CD4-positive, alpha-beta T cell treated with Interferon gamma for 1 hour (primary cell): ENCODE measurements around the gene KRTAP9-1.
"Not testable (repeated sequence)": the region's sequence is repeated elsewhere in the genome, so short reads cannot be mapped to it uniquely, and the experiment has no call there.

Experiments used
- DNase-seq: peaks from one replicate; pipeline ENCODE4 v3.0.0-alpha.2; 2020

The KRTAP9-1 gene, protein sequence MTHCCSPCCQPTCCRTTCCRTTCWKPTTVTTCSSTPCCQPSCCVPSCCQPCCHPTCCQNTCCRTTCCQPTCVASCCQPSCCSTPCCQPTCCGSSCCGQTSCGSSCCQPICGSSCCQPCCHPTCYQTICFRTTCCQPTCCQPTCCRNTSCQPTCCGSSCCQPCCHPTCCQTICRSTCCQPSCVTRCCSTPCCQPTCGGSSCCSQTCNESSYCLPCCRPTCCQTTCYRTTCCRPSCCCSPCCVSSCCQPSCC

DNA sequence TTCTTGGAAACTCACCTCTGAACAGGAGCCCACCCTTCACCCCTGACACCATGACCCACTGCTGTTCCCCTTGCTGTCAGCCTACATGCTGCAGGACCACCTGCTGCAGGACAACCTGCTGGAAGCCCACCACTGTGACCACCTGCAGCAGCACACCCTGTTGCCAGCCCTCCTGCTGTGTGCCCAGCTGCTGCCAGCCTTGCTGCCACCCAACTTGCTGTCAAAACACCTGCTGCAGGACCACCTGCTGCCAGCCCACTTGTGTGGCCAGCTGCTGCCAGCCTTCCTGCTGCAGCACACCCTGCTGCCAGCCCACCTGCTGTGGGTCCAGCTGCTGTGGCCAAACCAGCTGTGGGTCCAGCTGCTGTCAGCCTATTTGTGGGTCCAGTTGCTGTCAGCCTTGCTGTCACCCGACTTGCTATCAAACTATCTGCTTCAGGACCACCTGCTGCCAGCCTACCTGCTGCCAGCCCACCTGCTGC lies at the start of gene KRTAP9-1:
Gene KRTAP9-1 (plus strand): TSS at position 51 of the 482 bp plus-strand sequence. CDS start 0 bp downstream, at position 51.
- not testable (repeated sequence) for DNase-seq

DNA sequence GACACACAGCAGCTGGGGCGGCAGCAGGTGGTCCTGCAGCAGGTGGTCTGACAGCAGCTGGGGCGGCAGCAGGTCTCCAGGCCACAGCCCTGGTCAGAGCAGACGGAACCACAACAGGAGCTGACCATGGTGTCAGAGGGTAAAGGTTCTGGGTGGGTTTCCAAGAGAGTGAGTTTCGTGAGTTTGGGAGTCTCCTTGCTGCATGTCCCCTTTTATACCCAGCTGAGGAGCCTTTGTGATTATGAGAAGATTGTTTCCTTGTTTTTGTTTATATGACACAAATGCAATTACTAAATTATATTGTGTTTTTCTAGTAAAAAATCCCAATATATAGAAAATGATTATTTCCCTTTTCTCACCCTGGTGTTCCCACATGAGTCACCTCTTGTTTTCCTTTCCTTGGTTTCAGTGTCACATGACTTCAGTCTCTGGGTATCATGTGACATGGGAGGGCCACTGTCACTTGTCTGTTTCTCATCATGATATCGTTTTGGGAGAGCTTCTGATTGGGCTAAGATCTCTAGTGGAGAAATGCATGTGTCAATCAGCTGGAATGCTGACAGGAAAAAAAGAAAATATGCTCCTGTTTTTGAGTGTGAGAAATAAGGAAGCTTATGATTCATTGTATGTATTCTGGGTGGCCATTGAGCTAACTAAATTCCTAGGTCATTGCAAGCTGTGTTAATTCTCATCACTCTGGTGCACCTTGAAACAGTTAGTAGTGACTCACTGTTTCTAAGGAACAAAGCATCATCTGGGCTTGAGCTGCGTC lies 49.1 kb upstream of the KRTAP9-1 start, which contains the start of gene KRTAP4-6:
Gene KRTAP4-6 (minus strand): TSS at position 185 of the 772 bp plus-strand sequence. CDS start 57 bp downstream, at position 128.
- DNase-seq: no peak

DNA sequence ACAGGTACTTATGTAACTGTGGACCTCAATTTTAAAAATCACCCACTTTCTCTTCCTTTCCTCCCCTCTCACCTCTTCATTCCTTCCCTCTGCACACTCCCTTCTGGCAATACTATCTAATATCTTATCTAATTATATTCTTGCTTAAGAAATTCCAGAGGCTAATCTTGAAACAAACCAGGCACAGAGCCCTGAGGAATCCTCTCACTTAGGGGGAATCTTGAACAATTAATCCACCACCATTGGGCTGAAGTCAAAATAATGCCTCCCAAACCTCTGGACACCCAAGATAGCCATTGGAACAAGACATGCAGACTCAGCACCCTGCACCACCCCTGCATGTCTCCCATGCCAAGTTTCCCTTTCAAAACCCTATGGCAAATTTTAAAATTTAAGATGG lies 48.3 kb upstream of the KRTAP9-1 start:
- DNase-seq: no peak

DNA sequence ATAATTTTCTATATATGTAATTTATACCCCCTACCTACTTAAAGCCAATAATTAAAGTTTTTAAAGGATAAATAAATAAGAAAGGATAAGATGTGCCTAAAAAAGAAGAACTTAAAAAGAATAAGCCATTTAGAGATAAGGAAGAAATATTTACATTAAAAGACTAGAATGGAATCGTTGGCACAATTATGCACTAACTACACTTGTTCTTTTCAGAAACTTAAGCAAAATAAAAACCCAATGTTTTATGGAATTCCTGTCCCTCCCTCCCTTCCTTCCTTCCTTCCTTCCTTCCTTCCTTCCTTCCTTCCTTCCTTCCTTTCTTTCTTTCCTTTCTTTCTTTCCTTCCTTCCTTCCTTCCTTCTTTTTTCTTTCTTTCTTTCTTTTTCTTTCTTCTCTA lies 44.8 kb upstream of the KRTAP9-1 start:
- DNase-seq: no peak

DNA sequence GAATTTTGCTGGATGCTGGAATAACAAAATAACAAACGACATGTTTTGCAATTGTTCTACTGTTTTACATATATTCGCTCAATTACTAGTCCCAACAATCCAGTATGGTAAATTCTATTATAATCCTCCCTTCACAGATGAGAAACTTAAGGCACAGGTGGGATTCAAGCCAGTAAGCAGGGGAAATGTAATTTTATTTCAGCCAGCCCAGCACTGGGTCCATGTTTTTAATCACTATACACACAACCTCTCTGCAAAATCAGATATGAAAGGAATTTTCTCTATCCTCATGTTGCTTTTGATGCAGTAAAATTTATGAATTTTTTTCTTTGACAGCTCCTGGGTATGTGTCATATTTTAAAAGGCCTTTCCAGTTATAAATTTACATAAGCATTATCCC lies 44.4 kb upstream of the KRTAP9-1 start:
- DNase-seq: no peak

DNA sequence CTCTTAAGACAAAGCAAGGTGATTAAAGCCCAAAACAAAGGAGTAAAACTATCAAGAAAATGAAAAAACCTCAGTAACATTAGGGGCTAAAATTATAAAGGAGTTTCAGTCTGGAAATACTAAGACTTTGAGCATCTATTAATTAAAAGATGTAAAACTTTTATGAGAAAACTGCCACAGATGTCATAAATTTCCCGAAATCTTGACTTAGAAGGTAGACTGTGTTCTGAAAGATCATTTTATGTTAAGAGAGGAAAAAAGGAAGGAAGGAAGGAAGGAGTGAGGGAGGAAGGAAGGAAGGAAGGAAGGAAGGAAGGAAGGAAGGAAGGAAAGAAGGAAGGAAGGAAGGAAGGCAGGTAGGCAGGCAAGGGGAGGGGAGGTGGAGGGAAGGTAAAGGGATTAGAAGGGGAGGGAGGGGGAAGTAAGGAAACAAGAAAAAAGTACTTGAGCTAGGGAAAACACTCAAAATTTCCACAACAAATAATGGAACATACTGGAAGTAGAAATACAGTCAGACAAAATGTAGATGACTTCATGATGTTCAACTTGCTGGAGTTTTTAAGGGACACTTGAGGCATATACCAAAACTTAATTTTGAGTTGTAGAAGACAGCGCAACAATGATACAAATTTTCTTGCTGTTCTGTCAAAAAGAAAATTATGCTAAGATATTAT lies 42.0 kb upstream of the KRTAP9-1 start:
- no peak for DNase-seq

DNA sequence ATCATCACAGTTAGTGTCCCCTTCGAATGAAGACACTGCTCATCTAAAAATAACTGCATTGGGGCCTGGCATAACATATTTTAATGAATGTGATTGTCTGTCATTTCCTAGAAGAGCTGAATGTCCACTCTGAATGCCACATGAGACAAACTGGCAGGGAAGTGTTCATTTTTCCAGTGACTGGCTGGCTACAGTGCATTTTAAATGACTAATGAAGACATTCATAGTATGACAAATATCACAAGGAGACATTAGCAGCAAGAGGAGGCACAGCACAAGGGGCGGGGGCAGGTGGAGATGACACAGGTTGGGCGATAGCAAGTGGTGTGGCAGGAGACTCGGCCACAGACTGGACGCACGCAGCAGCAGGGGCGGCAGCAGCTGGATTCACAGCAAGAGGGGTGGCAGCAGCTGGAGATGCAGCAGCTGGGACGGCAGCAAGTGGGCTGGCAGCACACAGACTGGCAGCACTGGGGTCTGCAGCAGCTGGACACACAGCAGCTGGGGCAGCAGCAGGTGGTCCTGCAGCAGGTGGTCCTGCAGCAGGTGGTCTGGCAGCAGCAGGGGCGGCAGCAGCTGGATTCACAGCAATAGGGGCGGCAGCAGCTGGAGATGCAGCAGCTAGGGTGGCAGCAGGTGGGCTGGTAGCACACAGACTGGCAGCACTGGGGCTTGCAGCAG lies 40.6 kb upstream of the KRTAP9-1 start:
- not testable (repeated sequence) for DNase-seq

DNA sequence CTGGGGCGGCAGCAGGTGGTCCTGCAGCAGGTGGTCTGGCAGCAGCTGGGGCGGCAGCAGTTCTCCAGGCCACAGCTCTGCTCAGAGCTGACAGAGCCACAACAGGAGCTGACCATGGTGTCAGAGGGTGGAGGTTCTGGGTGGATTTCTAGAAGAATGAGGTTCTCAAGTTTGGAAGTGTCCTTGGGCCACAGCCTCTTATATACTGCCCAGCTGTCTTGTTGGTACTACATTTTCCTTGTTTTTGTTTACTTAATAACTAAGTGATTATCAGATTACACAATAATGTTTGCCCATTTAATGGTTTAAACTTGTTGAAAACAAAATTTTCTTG lies 40.1 kb upstream of the KRTAP9-1 start, which contains the start of gene KRTAP4-5:
Gene KRTAP4-5 (minus strand): TSS at position 174 of the 334 bp plus-strand sequence. CDS start 58 bp downstream, at position 116.
- DNase-seq: no peak

DNA sequence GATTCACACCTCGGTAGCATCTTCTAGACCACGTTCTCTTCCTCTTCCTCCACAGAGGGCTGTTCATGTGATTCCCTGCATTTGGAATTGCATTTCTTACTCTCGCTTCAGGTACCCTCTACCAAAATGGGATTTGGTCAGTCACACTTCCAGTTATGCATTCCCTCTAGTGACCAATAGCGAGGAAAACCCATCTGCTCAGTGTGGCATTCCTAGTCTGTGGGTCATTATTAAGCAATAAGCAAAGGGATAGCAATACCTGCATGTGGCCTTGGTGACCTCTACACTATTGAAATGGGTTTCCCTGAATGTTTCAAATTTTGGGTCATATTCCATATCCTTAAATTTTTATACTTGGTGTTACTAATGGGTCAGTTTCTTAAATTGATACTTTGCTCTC lies 39.7 kb upstream of the KRTAP9-1 start:
- no peak for DNase-seq

DNA sequence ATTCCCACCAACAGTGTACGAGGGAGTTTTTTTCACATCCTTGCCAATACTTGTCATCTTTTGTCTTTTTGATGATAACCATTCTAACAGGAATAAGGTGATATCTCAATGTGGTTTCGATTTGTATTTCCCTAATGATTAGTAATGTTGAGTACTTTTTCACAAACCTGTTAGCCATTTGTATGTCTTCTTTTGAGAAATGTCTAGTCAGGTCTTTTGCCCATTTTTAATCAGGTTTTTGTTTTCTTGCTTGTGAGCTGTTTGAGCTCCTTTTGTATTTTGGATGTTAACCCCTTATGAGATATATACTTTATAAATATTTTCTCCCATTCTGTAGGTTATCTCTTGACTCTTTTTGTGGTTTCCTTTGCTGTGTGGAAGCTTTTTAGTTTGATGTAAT lies 38.2 kb upstream of the KRTAP9-1 start:
- DNase-seq: no peak

DNA sequence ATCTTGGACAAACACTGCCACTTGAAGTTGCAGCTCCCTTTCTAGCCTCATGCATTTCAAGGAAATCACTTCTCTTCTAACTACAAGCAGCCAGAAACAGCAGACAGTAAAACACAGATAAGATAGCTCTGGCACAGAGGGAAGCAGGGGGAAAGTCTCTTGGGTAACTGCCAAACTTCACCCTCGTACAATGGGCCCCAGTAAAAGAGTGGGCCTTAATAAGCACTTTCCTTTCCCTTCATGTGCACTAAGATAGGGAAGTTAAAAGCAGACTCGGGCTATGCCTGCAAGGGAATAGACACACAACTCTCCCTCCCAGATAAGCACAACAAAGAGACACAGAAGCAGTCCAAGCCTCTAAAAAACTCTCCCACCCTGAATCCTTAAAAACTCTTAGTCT lies 35.8 kb upstream of the KRTAP9-1 start:
- DNase-seq: no peak

DNA sequence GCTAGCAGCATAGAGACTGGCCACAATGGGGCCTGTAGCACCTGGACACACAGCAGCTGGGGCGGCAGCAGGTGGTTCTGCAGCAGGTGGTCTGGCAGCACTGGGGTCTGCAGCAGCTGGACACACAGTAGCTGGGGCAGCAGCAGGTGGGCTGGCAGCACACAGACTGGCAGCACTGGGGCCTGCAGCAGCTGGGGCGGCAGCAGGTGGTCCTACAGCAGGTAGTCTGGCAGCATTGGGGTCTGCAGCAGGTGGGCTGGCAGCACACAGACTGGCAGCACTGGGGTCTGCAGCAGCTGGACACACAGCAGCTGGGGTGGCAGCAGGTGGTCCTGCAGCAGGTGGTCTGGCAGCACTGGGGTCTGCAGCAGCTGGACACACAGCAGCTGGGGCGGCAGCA lies 29.5 kb upstream of the KRTAP9-1 start:
- not testable (repeated sequence) for DNase-seq

DNA sequence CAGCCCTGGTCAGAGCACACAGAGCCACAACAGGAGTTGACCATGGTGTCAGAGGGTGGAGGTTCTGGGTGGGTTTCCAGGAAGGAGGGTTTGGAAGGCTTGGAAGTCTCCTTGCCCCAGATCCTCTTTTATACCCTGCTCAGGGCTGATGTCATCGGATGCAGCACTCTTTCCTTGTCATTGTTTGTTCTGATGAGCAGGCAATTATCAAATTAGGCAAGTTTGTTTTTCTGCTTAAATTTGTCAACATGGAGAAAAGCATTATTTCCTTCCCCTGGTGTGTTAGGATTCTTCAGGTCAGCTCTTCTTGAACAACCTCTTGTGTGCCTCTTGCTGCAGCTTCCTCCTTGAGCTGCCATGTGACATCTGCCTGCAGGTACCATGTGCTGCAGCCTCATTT lies 29.0 kb upstream of the KRTAP9-1 start, which contains the start of gene KRTAP4-4:
Gene KRTAP4-4 (minus strand): TSS at position 101 of the 400 bp plus-strand sequence. CDS start 57 bp downstream, at position 44.
- no peak for DNase-seq

DNA sequence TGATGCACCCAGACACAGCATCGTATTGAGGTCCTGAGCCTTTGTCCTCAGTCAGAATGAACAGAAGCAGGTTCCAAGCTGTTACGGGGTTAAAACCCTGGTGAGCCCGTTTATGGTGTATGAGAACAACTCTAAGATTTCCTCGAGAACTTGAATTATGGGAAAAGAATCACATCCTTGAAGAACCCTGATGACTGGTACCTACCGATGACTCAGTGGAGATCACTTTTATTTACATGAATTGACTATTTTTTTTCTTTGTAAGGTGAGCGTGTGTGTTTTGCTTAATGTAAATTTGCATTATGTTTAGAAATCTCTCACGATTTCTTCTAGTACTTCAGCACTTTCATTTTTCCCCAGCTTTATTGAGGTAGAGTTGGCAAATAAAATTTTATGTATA lies 25.9 kb upstream of the KRTAP9-1 start:
- no peak for DNase-seq

DNA sequence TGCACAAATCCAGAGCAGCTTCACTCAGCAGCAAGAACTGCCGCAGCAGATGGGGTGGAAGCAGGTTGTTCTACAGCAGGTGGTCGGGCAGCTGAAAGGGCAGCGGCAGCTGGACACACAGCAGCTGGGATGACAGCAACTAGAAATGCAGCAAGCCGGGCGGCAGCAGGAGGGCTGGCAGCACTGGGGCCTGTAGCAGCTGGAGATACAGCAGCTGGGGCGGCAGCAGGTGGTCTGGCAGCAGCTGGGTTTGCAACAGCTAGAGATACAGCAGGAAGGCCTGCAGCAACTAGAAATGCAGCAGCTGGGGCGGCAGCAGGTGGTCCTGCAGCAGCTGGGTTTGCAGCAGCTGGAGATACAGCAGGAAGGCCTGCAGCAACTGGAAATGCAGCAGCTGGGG lies 22.1 kb upstream of the KRTAP9-1 start:
- DNase-seq: no peak

DNA sequence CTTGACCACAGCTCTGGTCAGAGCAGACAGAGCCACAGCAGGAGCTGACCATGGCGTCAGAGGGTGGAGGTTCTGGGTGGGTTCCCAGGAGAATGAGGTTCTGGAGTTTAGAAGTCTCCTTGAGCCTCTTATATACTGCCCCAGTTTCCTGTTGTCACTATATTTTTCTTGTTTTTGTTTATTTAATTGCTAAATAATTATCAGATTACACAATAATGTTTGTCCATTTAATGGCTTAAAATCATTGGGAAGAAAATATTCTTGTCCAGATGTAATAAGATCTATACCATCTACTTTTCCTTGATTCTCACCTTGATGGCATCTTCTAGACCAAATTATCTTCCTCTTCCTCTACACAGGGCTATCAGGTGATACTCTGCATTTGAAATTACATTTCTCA lies 21.6 kb upstream of the KRTAP9-1 start, which contains the start of gene KRTAP4-3:
Gene KRTAP4-3 (minus strand): TSS at position 101 of the 400 bp plus-strand sequence. CDS start 49 bp downstream, at position 52.
- no peak for DNase-seq

DNA sequence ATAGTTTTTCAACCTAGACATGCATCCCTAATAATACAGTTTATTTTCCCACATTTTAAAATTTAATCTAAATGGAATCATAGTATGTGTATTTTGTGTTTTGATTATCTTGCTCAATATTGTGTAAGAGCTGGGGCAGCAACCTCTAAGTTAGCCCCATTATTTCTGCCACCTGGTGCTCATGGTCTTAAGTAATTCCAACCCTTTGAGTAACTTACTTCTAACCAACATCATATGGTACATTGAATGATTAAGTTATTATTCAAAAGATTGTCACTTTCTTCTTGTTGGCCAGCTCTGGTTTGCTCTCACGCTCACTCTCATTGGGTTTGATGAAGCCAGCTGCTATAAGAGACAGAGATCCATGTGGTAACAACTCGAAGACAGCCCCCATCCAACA lies 17.8 kb upstream of the KRTAP9-1 start:
- no peak for DNase-seq

DNA sequence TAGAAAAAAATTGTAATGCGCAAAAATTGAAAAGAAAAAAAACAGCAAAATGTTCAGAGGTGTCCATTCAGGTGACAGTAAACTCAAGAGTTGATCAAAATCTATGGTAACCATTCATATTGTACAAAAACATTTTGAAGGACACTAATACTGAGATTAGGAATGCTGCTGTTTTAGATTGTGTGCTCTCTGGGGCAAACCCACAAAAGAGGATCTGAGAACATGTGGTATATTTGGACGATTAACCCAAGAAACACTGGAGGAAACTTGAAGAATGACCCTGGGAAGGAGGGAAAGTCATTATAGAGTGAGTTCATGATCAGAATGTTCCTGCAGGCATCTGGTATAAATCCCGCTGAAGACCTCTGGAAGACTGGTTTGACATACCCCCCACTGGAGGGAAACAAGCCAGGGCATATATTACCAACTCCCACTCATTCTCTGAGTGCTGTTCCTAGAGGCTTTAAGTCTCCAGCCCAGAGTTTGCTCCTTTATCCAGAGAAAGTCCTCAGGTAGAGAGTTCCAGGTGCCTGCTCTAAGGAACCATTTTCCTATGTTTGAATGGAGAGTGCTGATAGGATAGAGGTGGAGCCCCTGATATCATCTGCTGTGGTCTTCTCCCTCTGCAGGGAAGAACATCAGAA lies 12.8 kb upstream of the KRTAP9-1 start:
- no peak for DNase-seq

DNA sequence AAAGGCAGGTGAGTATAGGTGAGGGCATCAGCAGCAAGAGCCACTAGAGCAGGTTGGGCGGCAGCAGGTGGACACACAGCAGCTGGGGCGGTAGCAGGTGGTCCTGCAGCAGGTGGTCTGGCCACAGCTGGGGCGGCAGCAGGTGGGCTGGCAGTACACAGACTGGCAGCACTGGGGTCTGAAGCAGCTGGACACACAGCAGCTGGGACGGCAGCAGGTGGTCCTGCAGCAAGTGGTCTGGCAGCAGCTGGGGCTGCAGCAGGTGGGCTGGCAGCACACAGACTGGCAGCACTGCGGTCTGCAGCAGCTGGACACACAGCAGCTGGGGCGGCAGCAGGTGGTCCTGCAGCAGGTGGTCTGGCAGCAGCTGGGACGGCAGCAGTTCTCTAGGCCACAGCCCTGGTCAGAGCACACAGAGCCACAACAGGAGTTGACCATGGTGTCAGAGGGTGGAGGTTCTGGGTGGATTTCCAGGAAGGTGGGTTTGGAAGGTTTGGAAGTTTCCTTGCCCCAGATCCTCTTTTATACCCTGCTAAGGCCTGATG lies 11.9 kb upstream of the KRTAP9-1 start, which contains the start of gene KRTAP4-2:
Gene KRTAP4-2 (minus strand): TSS at position 495 of the 545 bp plus-strand sequence. CDS start 57 bp downstream, at position 438.
- DNase-seq: no peak

DNA sequence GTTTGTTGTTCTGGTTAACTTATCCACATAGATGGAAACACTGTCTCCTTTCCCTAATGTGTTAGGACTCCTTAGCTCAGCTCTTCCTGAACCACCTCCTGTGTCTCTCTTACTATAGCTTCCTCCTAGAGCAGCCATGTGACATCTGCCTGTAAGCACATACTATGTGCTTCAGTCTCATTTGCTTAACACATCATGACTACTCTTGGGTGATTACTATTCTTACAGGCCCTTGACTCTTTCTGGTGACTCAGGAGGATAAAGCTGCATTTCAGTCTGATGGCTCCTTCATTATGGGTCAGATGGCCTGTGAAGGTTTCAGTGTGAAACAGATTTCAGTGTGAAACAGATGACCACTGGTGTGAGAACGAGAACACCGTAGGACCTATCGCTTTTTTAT lies 11.3 kb upstream of the KRTAP9-1 start:
- no peak for DNase-seq

DNA sequence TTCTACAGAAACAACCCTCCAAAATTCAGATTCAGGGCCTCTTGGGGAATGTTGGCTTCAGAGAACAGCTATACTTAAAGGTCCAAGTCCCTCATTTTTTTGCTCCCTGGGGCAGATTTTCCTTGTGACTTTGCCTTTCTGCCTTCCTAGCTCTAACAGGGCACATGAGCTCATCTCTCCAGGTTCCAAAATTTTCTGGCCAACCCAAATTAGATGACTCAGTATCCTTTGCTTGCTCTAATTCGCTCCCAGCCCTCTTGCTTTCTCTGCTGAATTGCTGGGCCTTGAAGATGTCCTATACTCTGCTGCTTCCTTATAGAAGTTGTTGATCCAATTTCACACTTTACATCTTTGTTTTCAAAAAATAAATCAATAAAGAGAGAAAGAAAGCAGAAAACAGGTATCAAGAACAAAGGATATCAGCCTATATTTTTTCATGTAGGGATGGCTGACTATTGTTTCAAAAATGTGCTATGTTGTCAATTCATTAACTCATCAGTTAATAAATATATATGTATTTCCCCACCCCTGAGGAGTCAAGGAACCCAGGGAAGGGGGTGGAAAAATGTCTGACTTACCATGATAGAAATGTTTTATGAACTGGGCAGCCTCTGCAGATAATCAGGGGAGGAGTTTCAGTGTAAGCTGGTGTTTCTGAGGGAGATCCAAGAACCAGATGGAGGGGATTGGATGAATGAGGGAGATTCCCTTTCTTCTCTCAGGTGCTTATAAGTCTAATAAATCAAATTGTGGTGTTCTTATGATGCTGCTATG lies 10.7 kb upstream of the KRTAP9-1 start:
- DNase-seq: no peak
